K562 (cell line): ENCODE data around the gene TRIM60. TPM values are rescaled to one million over a fixed set of nuclear protein-coding genes. Genes with fewer than 3 reads are reported as not detected.

Experiments
- ATAC-seq: fragments of 200-7000 bp; cut with Tn5 transposase; 3 replicates; pipeline ENCODE4 v1.9.1; 2020; ENCODE audit warnings: moderate library complexity
- BruUV-seq: library from RNA; stranded (reverse); fragments of 400-500 nt; replicated peaks from 2 replicates; lab custom pipeline; 2021; lab: Mats Ljungman, UMichigan
- CTCF ChIA-PET: fragments of 300-600 bp; formaldehyde crosslinking; extraction: SDS; loops from one replicate; lab custom pipeline; 2021; ENCODE audit warnings: low intra/inter-chr PET ratio; lab: Yijun Ruan, JAX
- POLR2A ChIA-PET: fragments of 300-600, 350-650 bp; sonication (Branson Sonifier 250); formaldehyde crosslinking; extraction: SDS; loops from one replicate; lab custom pipeline; 2021; ENCODE audit warnings: antibody characterized with exemption, inconsistent platforms; lab: Yijun Ruan, JAX
- DNase-seq, 4 experiments: peaks; one replicate each; pipeline versions ENCODE4 v3.0.0 to v3.0.0-alpha.2; 2011 to 2018; ENCODE audit warnings: low spot score in 3 of 4, mixed read lengths in 3 of 4; ENCODE audit errors: extremely low read depth in 1 of 4
- FAIRE-seq: peaks from 2 replicates; lab custom pipeline; 2011; peaks lifted over from hg19 to GRCh38; lab: Jason Lieb, UNC
- H2AFZ ChIP-seq: 2 replicates; pipeline ENCODE4 v1.6.0; 2011; ENCODE audit warnings: low read depth, low read length, control low read depth, inconsistent platforms
- H3K27ac ChIP-seq: fragments of 200-600 bp; 3 replicates; pipeline ENCODE4 v1.8.0; 2011; ENCODE audit warnings: low read depth, mild to moderate bottlenecking, control low read depth, inconsistent platforms, low read length, moderate library complexity, mixed read lengths; ENCODE audit errors: extremely low read depth
- H3K27me3 ChIP-seq, 2 experiments: fragments of 300-600 bp in 1 of 2; 2 replicates in 1 of 2; 3 replicates in 1 of 2; pipeline versions ENCODE4 v1.6.0 to v1.8.0; 2011; ENCODE audit warnings: inconsistent platforms in 2 of 2, low read length in 2 of 2, mild to moderate bottlenecking in 1 of 2, mixed read lengths in 1 of 2, moderate library complexity in 1 of 2; ENCODE audit not compliant: control insufficient read depth in 2 of 2, insufficient read depth in 2 of 2
- H3K36me3 ChIP-seq: fragments of 300-600 bp; 3 replicates; pipeline ENCODE4 v1.8.0; 2011; ENCODE audit warnings: mild to moderate bottlenecking, low read length, inconsistent platforms; ENCODE audit not compliant: control insufficient read depth, insufficient read depth
- H3K4me1 ChIP-seq, 2 experiments: fragments of 200-600 bp in 1 of 2; replicated peaks in 1 of 2; 2 replicates in 1 of 2; 3 replicates in 1 of 2; pipeline versions ENCODE4 v1.5.1 to v1.8.0; 2011; ENCODE audit warnings: inconsistent platforms in 2 of 2, low read length in 2 of 2, mild to moderate bottlenecking in 1 of 2, mixed read lengths in 1 of 2, moderate library complexity in 1 of 2; ENCODE audit not compliant: control insufficient read depth in 2 of 2, insufficient read depth in 2 of 2
- H3K4me2 ChIP-seq: 2 replicates; pipeline ENCODE4 v1.6.1; 2011; ENCODE audit warnings: low read length, control low read depth, inconsistent platforms, mixed read lengths; ENCODE audit not compliant: insufficient read depth
- H3K4me3 ChIP-seq: fragments of 200-600 bp; sonication (generic), shearing (Covaris generic); 2 replicates; pipeline ENCODE4 v1.5.1; 2016; ENCODE audit warnings: control low read depth, inconsistent platforms
- H3K79me2 ChIP-seq: fragments of 200-600 bp; 3 replicates; pipeline ENCODE4 v1.8.0; 2011; ENCODE audit warnings: low read length, inconsistent platforms; ENCODE audit not compliant: control insufficient read depth, insufficient read depth
- H3K9ac ChIP-seq, 2 experiments: 2 replicates each; pipeline versions ENCODE4 v1.6.0 to v1.6.1; 2011; ENCODE audit warnings: low read depth in 2 of 2, low read length in 2 of 2, control low read depth in 1 of 2, inconsistent platforms in 1 of 2, mild to moderate bottlenecking in 1 of 2, mixed read lengths in 1 of 2; ENCODE audit not compliant: insufficient read depth in 1 of 2
- H3K9me1 ChIP-seq: one replicate; pipeline ENCODE4 v1.6.0; 2011; ENCODE audit warnings: inconsistent platforms, mild to moderate bottlenecking, low read length, moderate library complexity; ENCODE audit not compliant: control insufficient read depth, insufficient read depth
- H3K9me3 ChIP-seq: replicated peaks from 2 replicates; pipeline ENCODE4 v1.5.1; 2011; ENCODE audit warnings: low read depth, low read length, inconsistent platforms; ENCODE audit not compliant: control insufficient read depth, insufficient read depth
- H4K20me1 ChIP-seq: replicated peaks from 2 replicates; pipeline ENCODE4 v1.6.1; 2011; ENCODE audit warnings: low read length, inconsistent platforms, mixed read lengths; ENCODE audit not compliant: control insufficient read depth, insufficient read depth
- CAMTA2 ChIP-seq: fragments of 250-450 bp; sonication (Bioruptor Pico); conservative IDR thresholded peaks from 2 replicates; pipeline ENCODE4 v1.5.1; 2022
- COPS2 ChIP-seq: fragments of 450-650 bp; conservative IDR thresholded peaks from 2 replicates; pipeline ENCODE4 v1.6.1; 2016; ENCODE audit warnings: mild to moderate bottlenecking, moderate library complexity
- EGR1 ChIP-seq: fragments of 450-650 bp; conservative IDR thresholded peaks from 2 replicates; pipeline ENCODE4 v1.6.1; 2017; ENCODE audit warnings: mild to moderate bottlenecking
- MAZ ChIP-seq, 2 experiments: fragments of 450-650 bp in 1 of 2; sonication (generic) in 1 of 2; formaldehyde crosslinking; IDR thresholded peaks in 1 of 2; conservative IDR thresholded peaks in 1 of 2; 2 replicates each; pipeline versions ENCODE4 v1.4.0 to v1.5.0; 2020; ENCODE audit warnings: mild to moderate bottlenecking in 1 of 2, missing genetic modification reagents in 1 of 2
- MTA1 ChIP-seq: fragments of 450-650 bp; IDR thresholded peaks from 2 replicates; pipeline ENCODE4 v1.6.1; 2017; ENCODE audit warnings: borderline replicate concordance
- SMAD4 ChIP-seq: fragments of 250-450 bp; sonication (Bioruptor Pico); conservative IDR thresholded peaks from 2 replicates; pipeline ENCODE4 v1.8.0; 2021; ENCODE audit warnings: inconsistent platforms, mild to moderate bottlenecking, moderate library complexity
- ZNF134 ChIP-seq: fragments of 250-450 bp; sonication (Bioruptor Pico); conservative IDR thresholded peaks from 2 replicates; pipeline ENCODE4 v1.4.0; 2020
- WGBS: fragments of 100-300 bp; shearing (Covaris generic); methylation state at CpG from one replicate; pipeline ENCODE4 v1.1.6; 2016; ENCODE audit warnings: low coverage, mixed read lengths; ENCODE audit not compliant: insufficient coverage; ENCODE audit errors: missing lambda C conversion rate; 5-methylcytosine and 5-hydroxymethylcytosine counted together
- in situ Hi-C: fragments of 300-500 bp; cut with MboI; formaldehyde crosslinking; loops from 4 replicates; pipeline ENCODE4 v1.15.0; 2018; ENCODE audit warnings: inconsistent platforms, mixed read lengths
- intact Hi-C: fragments of 100-400 bp; cut with micrococcal nuclease; formaldehyde crosslinking; loops from 2 replicates; pipeline ENCODE4 v1.14.2; 2022
- polyA plus RNA-seq, 8 experiments: library from polyadenylated mRNA; depleted of rRNA in 4 of 8; stranded (reverse) in 5 of 8; unstranded in 3 of 8; fragments of >200 nt; fragmentation: Nextera tagmentation in 2 of 8; fragmentation: Illumina TruSeq in 1 of 8; extraction: Ambion mirVana in 2 of 8; extraction: Trizol in 1 of 8; gene quantifications; 2 replicates each; pipeline versions ENCODE4 v1.2.1 to v1.2.3, GENCODE V29; 2011 to 2014; ENCODE audit warnings: inconsistent platforms in 1 of 8, missing spikeins in 1 of 8
- total RNA-seq, 7 experiments: library from RNA; depleted of rRNA in 6 of 7; stranded (reverse); fragments of >200 nt in 6 of 7; fragmentation: Illumina TruSeq in 2 of 7; extraction: Trizol in 2 of 7; gene quantifications; 2 replicates each; pipeline versions ENCODE4 v1.2.1 to v1.2.3, GENCODE V29; 2011 to 2021; ENCODE audit warnings: low replicate concordance in 1 of 7
- TF ChIP-seq, protein P1 (sequence below): fragments of 250-450 bp; sonication (Bioruptor Pico); IDR thresholded peaks from 2 replicates; pipeline ENCODE4 v1.4.0; 2020; ENCODE audit warnings: mild to moderate bottlenecking, moderate library complexity

The TRIM60 gene
- total and polyA plus RNA-seq, 9 of the 15 experiments (the other 6 are each of a cell fraction or from before 2014, with no cell fraction given), result not detected

DNA sequence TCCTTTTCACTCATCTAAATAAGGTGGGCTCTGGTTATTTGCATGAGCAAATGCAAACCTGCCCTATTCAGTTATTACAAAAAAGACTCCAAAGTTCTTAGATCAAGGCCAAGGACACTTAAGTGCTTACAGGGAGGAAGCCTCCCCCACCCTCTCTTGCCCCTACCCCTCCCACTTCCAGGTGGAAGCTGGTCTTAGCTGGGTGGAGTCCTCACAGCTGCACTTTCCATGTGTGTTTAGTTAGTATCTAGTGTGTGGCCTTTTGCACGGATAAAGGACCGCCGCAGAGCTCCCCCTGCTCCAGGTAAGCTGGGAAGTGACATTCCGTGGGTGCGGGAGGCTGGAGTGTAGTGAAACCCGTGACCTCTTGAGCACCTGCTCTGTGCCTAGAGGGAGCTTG, 21.8 kb downstream of the TRIM60 start, which contains the start of gene TRIM75:
TSS of gene TRIM75 (plus strand) at position 222 of the 400 bp plus-strand sequence. CDS start 5,282 bp downstream, outside the sequence.
- H3K79me2 ChIP-seq, result no peaks in the 10 kb centered on the region
- no peaks in the 10 kb centered on the region; a peak in 1 of 5 replicates for H3K4me1 ChIP-seq
- H3K36me3 ChIP-seq, result no peaks in the 10 kb centered on the region
- no peak within 1 kb of the TSS for H3K4me3 ChIP-seq
- CTCF ChIA-PET, result no interaction called here
- H3K9me1 ChIP-seq, result no peaks in the 10 kb centered on the region
- BruUV-seq, result no TSS peak
- no peak within 1 kb of the TSS for H3K27ac ChIP-seq
- no peak; the same call in 2 of the 3 replicates for ATAC-seq
- WGBS, result 18% methylated on average over 6 of the region's 6 CpGs
- no peaks in the 10 kb centered on the region for H3K9me3 ChIP-seq
- no peak within 1 kb of the TSS for H3K4me2 ChIP-seq
- H3K9ac ChIP-seq, result no peak within 1 kb of the TSS
- H2AFZ ChIP-seq, result no peak within 1 kb of the TSS
- TF ChIP-seq, protein P1, sequence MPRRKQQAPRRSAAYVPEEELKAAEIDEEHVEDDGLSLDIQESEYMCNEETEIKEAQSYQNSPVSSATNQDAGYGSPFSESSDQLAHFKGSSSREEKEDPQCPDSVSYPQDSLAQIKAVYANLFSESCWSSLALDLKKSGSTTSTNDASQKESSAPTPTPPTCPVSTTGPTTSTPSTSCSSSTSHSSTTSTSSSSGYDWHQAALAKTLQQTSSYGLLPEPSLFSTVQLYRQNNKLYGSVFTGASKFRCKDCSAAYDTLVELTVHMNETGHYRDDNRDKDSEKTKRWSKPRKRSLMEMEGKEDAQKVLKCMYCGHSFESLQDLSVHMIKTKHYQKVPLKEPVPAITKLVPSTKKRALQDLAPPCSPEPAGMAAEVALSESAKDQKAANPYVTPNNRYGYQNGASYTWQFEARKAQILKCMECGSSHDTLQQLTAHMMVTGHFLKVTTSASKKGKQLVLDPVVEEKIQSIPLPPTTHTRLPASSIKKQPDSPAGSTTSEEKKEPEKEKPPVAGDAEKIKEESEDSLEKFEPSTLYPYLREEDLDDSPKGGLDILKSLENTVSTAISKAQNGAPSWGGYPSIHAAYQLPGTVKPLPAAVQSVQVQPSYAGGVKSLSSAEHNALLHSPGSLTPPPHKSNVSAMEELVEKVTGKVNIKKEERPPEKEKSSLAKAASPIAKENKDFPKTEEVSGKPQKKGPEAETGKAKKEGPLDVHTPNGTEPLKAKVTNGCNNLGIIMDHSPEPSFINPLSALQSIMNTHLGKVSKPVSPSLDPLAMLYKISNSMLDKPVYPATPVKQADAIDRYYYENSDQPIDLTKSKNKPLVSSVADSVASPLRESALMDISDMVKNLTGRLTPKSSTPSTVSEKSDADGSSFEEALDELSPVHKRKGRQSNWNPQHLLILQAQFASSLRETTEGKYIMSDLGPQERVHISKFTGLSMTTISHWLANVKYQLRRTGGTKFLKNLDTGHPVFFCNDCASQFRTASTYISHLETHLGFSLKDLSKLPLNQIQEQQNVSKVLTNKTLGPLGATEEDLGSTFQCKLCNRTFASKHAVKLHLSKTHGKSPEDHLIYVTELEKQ (CRISPR knock-in tag), result no peak
- TF ChIP-seq EGR1, result no peak
- no peak for TF ChIP-seq SMAD4 (CRISPR knock-in tag)
- TF ChIP-seq CAMTA2 (CRISPR knock-in tag), result no peak
- TF ChIP-seq MAZ (CRISPR knock-in tag; conservative IDR thresholded peaks at IDR 0.05 in 1 of 2, IDR thresholded peaks at IDR 0.05 in 1 of 2), result no peak
- no peak for TF ChIP-seq COPS2
- TF ChIP-seq MTA1, result no peak
- no peak for TF ChIP-seq ZNF134 (CRISPR knock-in tag)
- no peaks in the 10 kb centered on the region for H4K20me1 ChIP-seq
- H3K27me3 ChIP-seq, result peaks cover under 1 to 27% of the 10 kb centered on the region in 2 experiments; a peak in 3 of 5 replicates
- no peak for FAIRE-seq
- POLR2A ChIA-PET, result no interaction called here
- no peak for DNase-seq
- intact Hi-C loops (no loop called here), in situ Hi-C loops (no loop called here)
